D721Med (cell line): ENCODE measurements around the gene CACNB2.
A peak's percentile ranks its signal among the peaks of the same experiment; 100 is the strongest.
"Not testable (repeated sequence)": the region's sequence is repeated elsewhere in the genome, so short reads cannot be mapped to it uniquely, and the experiment has no call there.

Source experiments
- DNase-seq: peaks from one replicate; pipeline ENCODE4 v3.0.0; 2011; ENCODE audit warnings: low spot score; ENCODE audit not compliant: insufficient read length
- FAIRE-seq: peaks from 2 replicates; lab custom pipeline; 2011; peaks lifted over from hg19 to GRCh38; lab: Jason Lieb, UNC
- CTCF ChIP-seq: IDR thresholded peaks from 2 replicates; pipeline ENCODE4 v1.5.1; 2012; ENCODE audit warnings: mild to moderate bottlenecking, control low read depth; ENCODE audit not compliant: insufficient read depth; ENCODE audit errors: missing control alignments

CACNB2 gene

GRCh38 chr10:18140957-18141845, 977 bp downstream of the CACNB2 start:
- peak; percentile 21 for DNase-seq
- no peak for FAIRE-seq
- TF ChIP-seq CTCF: no peak

GRCh38 chr10:18142151-18142550, 1.9 kb downstream of the CACNB2 start:
- no peak for DNase-seq
- no peak for TF ChIP-seq CTCF
- no peak for FAIRE-seq

GRCh38 chr10:18144396-18144795, 4.2 kb downstream of the CACNB2 start:
- no peak for TF ChIP-seq CTCF
- FAIRE-seq (no peak), DNase-seq (no peak)

GRCh38 chr10:18144928-18145327, 4.7 kb downstream of the CACNB2 start:
- FAIRE-seq: no peak
- TF ChIP-seq CTCF: no peak
- DNase-seq: no peak

GRCh38 chr10:18145652-18146051, 5.4 kb downstream of the CACNB2 start:
- no peak for DNase-seq
- FAIRE-seq: no peak
- no peak for TF ChIP-seq CTCF

- DNase-seq (no peak), FAIRE-seq (no peak)
- no peak for TF ChIP-seq CTCF
Observed at GRCh38 chr10:18149196-18149800, 9.1 kb downstream of the CACNB2 start.

GRCh38 chr10:18151356-18151890, 11.2 kb downstream of the CACNB2 start:
- DNase-seq (no peak), FAIRE-seq (no peak)
- no peak for TF ChIP-seq CTCF

- DNase-seq, FAIRE-seq: not testable (repeated sequence)
Observed at GRCh38 chr10:18153381-18153780, 13.2 kb downstream of the CACNB2 start.
